Adrenal gland (tissue), 5 donors: Measurements from ENCODE around the gene GRIK5.

ENCODE experiments used
- POLR2A ChIP-seq, 2 donors: fragments of 450-650 bp; IDR thresholded peaks; one replicate each; pipeline ENCODE4 v1.6.1; 2017; ENCODE audit warnings: antibody characterized with exemption in 2 of 2, mild to moderate bottlenecking in 2 of 2, moderate library complexity in 1 of 2
- TF ChIP-seq, protein P1 (sequence below), 6 experiments: fragments of 450-650 bp in 4 of 6; fragments of 200-600 bp in 2 of 6; sonication (generic) in 1 of 6; IDR thresholded peaks; 1 replicate in 5 of 6; 2 replicates in 1 of 6; pipeline versions ENCODE4 v1.5.1 to v1.8.0; 2016 to 2021; ENCODE audit warnings: antibody characterized with exemption in 6 of 6, mild to moderate bottlenecking in 2 of 6, moderate library complexity in 1 of 6
- donor health status: DM: no; HTN: no; CAD: no.

DNA sequence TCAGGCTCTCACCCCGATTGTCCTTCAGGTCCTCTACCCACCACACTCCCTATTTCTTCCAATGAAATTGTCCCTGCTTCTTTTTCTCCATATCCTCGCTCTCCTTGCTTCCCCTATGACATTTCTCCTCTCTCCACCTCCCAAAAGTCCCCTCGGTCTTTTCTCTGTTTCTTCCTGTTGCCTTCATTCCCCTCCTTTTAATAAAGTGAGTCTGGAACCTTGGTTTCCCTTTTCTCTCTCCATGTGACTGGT is 5.3 kb upstream of the GRIK5 start:
- TF ChIP-seq, protein P1, sequence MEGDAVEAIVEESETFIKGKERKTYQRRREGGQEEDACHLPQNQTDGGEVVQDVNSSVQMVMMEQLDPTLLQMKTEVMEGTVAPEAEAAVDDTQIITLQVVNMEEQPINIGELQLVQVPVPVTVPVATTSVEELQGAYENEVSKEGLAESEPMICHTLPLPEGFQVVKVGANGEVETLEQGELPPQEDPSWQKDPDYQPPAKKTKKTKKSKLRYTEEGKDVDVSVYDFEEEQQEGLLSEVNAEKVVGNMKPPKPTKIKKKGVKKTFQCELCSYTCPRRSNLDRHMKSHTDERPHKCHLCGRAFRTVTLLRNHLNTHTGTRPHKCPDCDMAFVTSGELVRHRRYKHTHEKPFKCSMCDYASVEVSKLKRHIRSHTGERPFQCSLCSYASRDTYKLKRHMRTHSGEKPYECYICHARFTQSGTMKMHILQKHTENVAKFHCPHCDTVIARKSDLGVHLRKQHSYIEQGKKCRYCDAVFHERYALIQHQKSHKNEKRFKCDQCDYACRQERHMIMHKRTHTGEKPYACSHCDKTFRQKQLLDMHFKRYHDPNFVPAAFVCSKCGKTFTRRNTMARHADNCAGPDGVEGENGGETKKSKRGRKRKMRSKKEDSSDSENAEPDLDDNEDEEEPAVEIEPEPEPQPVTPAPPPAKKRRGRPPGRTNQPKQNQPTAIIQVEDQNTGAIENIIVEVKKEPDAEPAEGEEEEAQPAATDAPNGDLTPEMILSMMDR (IDR thresholded peaks at IDR 0.05): peak in 1 of 6 experiments; percentile 17
- no peak for TF ChIP-seq POLR2A (IDR thresholded peaks at IDR 0.05)
